ENCODE data around the gene TM9SF1.
"Not testable (repeated sequence)": the region's sequence is repeated elsewhere in the genome, so short reads cannot be mapped to it uniquely, and the experiment has no call there.

Gene TM9SF1

GRCh38 chr14:24224618-24225071 lies 29.4 kb upstream of the TM9SF1 start:
- Histone ChIP-seq H3K27me3 (ENCODE audit: control insufficient read depth, insufficient read depth, low read length, poor library complexity, severe bottlenecking) (no peaks in the 10 kb centered on the region), H3K9me3 (ENCODE audit: control insufficient read depth, low read length) (no peaks in the 10 kb centered on the region), H3K4me3 (ENCODE audit: insufficient read depth, low read depth, low read length) (no peak overlapping the region), H3K27ac (ENCODE audit: insufficient read depth, low read depth, low read length, poor library complexity, severe bottlenecking) (no peak overlapping the region), H3K36me3 (ENCODE audit: control insufficient read depth, insufficient read depth, low read length) (no peaks in the 10 kb centered on the region), H3K4me1 (ENCODE audit: control insufficient read depth, insufficient read depth, low read length) (no peaks in the 10 kb centered on the region)
- WGBS, 2 experiments, result 92 to 96% methylated on average over 7 of the region's 7 CpGs

- H3K4me1 ChIP-seq (ENCODE audit: control insufficient read depth, insufficient read depth, low read length); H3K9me3 ChIP-seq (ENCODE audit: control insufficient read depth, low read length); H3K4me3 ChIP-seq (ENCODE audit: insufficient read depth, low read depth, low read length); H3K27ac ChIP-seq (ENCODE audit: insufficient read depth, low read depth, low read length, poor library complexity, severe bottlenecking); H3K36me3 ChIP-seq (ENCODE audit: control insufficient read depth, insufficient read depth, low read length); H3K27me3 ChIP-seq (ENCODE audit: control insufficient read depth, insufficient read depth, low read length, poor library complexity, severe bottlenecking): not testable (repeated sequence)
- 93 to 97% methylated on average over 4 of the region's 4 CpGs for WGBS, 2 experiments
Measured at GRCh38 chr14:24222987-24223386, 27.7 kb upstream of the TM9SF1 start.

GRCh38 chr14:24219521-24219920 lies 24.3 kb upstream of the TM9SF1 start:
- no peak overlapping the region for H3K27ac ChIP-seq (ENCODE audit: insufficient read depth, low read depth, low read length, poor library complexity, severe bottlenecking)

GRCh38 chr14:24219080-24219479 lies 23.8 kb upstream of the TM9SF1 start:
- Histone ChIP-seq H3K4me3 (ENCODE audit: insufficient read depth, low read depth, low read length) (no peak overlapping the region), H3K9me3 (ENCODE audit: control insufficient read depth, low read length) (no peaks in the 10 kb centered on the region), H3K27me3 (ENCODE audit: control insufficient read depth, insufficient read depth, low read length, poor library complexity, severe bottlenecking) (no peaks in the 10 kb centered on the region), H3K27ac (ENCODE audit: insufficient read depth, low read depth, low read length, poor library complexity, severe bottlenecking) (no peak overlapping the region), H3K36me3 (ENCODE audit: control insufficient read depth, insufficient read depth, low read length) (no peaks in the 10 kb centered on the region), H3K4me1 (ENCODE audit: control insufficient read depth, insufficient read depth, low read length) (peaks cover 2% of the 10 kb centered on the region)
- 86 to 93% methylated on average over 3 to 4 of the region's 4 CpGs for WGBS, 2 experiments

More at GRCh38 chr14:24219521-24219920, 24.3 kb upstream of the TM9SF1 start:
- Histone ChIP-seq H3K4me3 (ENCODE audit: insufficient read depth, low read depth, low read length) (no peak overlapping the region), H3K27me3 (ENCODE audit: control insufficient read depth, insufficient read depth, low read length, poor library complexity, severe bottlenecking) (no peaks in the 10 kb centered on the region), H3K4me1 (ENCODE audit: control insufficient read depth, insufficient read depth, low read length) (peaks cover 2% of the 10 kb centered on the region), H3K36me3 (ENCODE audit: control insufficient read depth, insufficient read depth, low read length) (no peaks in the 10 kb centered on the region), H3K9me3 (ENCODE audit: control insufficient read depth, low read length) (no peaks in the 10 kb centered on the region)
- 63 to 91% methylated on average over 2 to 3 of the region's 3 CpGs for WGBS, 2 experiments

GRCh38 chr14:24216876-24217275 lies 21.6 kb upstream of the TM9SF1 start:
- not testable (repeated sequence) for H3K36me3 ChIP-seq (ENCODE audit: control insufficient read depth, insufficient read depth, low read length); H3K27me3 ChIP-seq (ENCODE audit: control insufficient read depth, insufficient read depth, low read length, poor library complexity, severe bottlenecking); H3K27ac ChIP-seq (ENCODE audit: insufficient read depth, low read depth, low read length, poor library complexity, severe bottlenecking); H3K4me3 ChIP-seq (ENCODE audit: insufficient read depth, low read depth, low read length); H3K4me1 ChIP-seq (ENCODE audit: control insufficient read depth, insufficient read depth, low read length); H3K9me3 ChIP-seq (ENCODE audit: control insufficient read depth, low read length)
- 91 to 100% methylated on average over 1 of the region's 1 CpG for WGBS, 2 experiments

GRCh38 chr14:24216345-24216699 lies 21.1 kb upstream of the TM9SF1 start:
- Histone ChIP-seq H3K4me3 (ENCODE audit: insufficient read depth, low read depth, low read length) (no peak overlapping the region), H3K4me1 (ENCODE audit: control insufficient read depth, insufficient read depth, low read length) (peaks cover 8% of the 10 kb centered on the region), H3K27me3 (ENCODE audit: control insufficient read depth, insufficient read depth, low read length, poor library complexity, severe bottlenecking) (no peaks in the 10 kb centered on the region), H3K9me3 (ENCODE audit: control insufficient read depth, low read length) (no peaks in the 10 kb centered on the region), H3K36me3 (ENCODE audit: control insufficient read depth, insufficient read depth, low read length) (peaks cover 3% of the 10 kb centered on the region), H3K27ac (ENCODE audit: insufficient read depth, low read depth, low read length, poor library complexity, severe bottlenecking) (no peak overlapping the region)
- WGBS, 2 experiments, result 88 to 98% methylated on average over 2 of the region's 2 CpGs

GRCh38 chr14:24215495-24216344 lies 20.5 kb upstream of the TM9SF1 start, which contains the start of gene MDP1:
MDP1 (minus strand) TSS chr14:24216066; CDS start chr14:24215955, 111 bp downstream.
- no peak within 1 kb of the TSS for H3K27ac ChIP-seq (ENCODE audit: insufficient read depth, low read depth, low read length, poor library complexity, severe bottlenecking)
- H3K4me1 ChIP-seq (ENCODE audit: control insufficient read depth, insufficient read depth, low read length), result peaks cover 8% of the 10 kb centered on the region
- peak within 1 kb of the TSS; percentile 65 for H3K4me3 ChIP-seq (ENCODE audit: insufficient read depth, low read depth, low read length)
- H3K27me3 ChIP-seq (ENCODE audit: control insufficient read depth, insufficient read depth, low read length, poor library complexity, severe bottlenecking), result no peaks in the 10 kb centered on the region
- WGBS, 2 experiments, result 2% methylated on average over 40 of the region's 40 CpGs
- H3K9me3 ChIP-seq (ENCODE audit: control insufficient read depth, low read length), result no peaks in the 10 kb centered on the region
- H3K36me3 ChIP-seq (ENCODE audit: control insufficient read depth, insufficient read depth, low read length), result peaks cover 3% of the 10 kb centered on the region

- peak overlapping the region; percentile 54 for H3K4me3 ChIP-seq (ENCODE audit: insufficient read depth, low read depth, low read length)
- H3K27ac ChIP-seq (ENCODE audit: insufficient read depth, low read depth, low read length, poor library complexity, severe bottlenecking), result no peak overlapping the region
- no peaks in the 10 kb centered on the region for H3K27me3 ChIP-seq (ENCODE audit: control insufficient read depth, insufficient read depth, low read length, poor library complexity, severe bottlenecking)
- 95% methylated on average over 7 of the region's 7 CpGs for WGBS, 2 experiments
- no peaks in the 10 kb centered on the region for H3K9me3 ChIP-seq (ENCODE audit: control insufficient read depth, low read length)
- peaks cover 8% of the 10 kb centered on the region for H3K4me1 ChIP-seq (ENCODE audit: control insufficient read depth, insufficient read depth, low read length)
- H3K36me3 ChIP-seq (ENCODE audit: control insufficient read depth, insufficient read depth, low read length), result peaks cover 16% of the 10 kb centered on the region
Measured at GRCh38 chr14:24213866-24214662, 18.8 kb upstream of the TM9SF1 start.

- peak within 1 kb of the TSS; percentile 54 for H3K4me3 ChIP-seq (ENCODE audit: insufficient read depth, low read depth, low read length)
- peak within 1 kb of the TSS; percentile 92 for H3K27ac ChIP-seq (ENCODE audit: insufficient read depth, low read depth, low read length, poor library complexity, severe bottlenecking)
- no peaks in the 10 kb centered on the region for H3K27me3 ChIP-seq (ENCODE audit: control insufficient read depth, insufficient read depth, low read length, poor library complexity, severe bottlenecking)
- peaks cover 22% of the 10 kb centered on the region for H3K36me3 ChIP-seq (ENCODE audit: control insufficient read depth, insufficient read depth, low read length)
- peaks cover 8% of the 10 kb centered on the region for H3K4me1 ChIP-seq (ENCODE audit: control insufficient read depth, insufficient read depth, low read length)
- no peaks in the 10 kb centered on the region for H3K9me3 ChIP-seq (ENCODE audit: control insufficient read depth, low read length)
- 0 to 1% methylated on average over 53 of the region's 53 CpGs for WGBS, 2 experiments
Measured at GRCh38 chr14:24212924-24213865, 18.0 kb upstream of the TM9SF1 start, which contains the start of gene CHMP4A. CHMP4A (minus strand) TSS chr14:24213488; CDS start chr14:24213439, 49 bp downstream.

Data from ectodermal cell (in vitro differentiated cells).